Measurements from ENCODE around the gene USP32.
A peak's percentile ranks its signal among the peaks of the same experiment; 100 is the strongest.

Gene USP32

DNA sequence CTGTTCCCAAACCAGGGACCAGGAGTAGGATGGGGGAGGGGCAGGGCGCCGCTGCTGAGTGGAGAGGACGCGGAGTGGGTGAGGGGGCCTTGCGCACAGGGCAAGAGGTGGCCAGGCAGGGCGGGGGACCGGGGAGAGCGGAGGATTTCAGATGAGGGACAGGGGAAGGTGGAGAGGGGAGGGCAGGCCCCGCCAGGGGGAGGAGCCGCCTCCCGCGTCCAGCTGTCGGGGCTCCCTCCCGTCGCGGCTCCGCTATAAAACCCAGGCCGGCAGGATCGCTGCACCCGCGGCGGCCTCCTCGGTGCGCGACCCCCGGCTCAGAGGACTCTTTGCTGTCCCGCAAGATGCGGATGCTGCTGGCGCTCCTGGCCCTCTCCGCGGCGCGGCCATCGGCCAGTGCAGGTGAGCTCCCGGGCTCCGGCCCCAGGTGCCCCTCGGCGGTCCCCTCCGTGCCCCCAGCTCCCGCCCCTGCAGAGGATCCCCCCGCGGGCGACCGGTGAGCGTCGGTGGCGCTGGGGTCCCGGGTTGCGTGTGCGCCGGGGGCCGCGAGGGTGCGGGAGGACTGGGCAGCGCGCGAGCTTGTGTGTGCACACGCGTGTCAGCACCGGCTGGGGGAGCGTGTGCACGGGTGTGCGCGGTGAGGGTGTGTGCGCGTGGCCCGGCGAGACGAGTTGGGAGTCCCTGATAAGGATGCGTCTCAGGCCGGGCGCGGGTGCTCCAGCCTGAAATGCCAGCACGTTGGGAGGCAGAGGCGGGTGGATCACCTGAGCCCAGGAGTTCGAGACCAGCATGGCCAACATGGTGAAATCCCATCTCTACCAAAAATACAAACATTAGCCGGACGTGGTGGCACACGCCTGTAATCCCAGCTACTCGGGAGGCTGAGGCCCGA, 242.0 kb downstream of the USP32 start, which contains the start of gene CA4:
Gene CA4 (plus strand): TSS at position 283 of the 892 bp plus-strand sequence. CDS start 62 bp downstream, at position 345.
- no peak for FAIRE-seq

DNA sequence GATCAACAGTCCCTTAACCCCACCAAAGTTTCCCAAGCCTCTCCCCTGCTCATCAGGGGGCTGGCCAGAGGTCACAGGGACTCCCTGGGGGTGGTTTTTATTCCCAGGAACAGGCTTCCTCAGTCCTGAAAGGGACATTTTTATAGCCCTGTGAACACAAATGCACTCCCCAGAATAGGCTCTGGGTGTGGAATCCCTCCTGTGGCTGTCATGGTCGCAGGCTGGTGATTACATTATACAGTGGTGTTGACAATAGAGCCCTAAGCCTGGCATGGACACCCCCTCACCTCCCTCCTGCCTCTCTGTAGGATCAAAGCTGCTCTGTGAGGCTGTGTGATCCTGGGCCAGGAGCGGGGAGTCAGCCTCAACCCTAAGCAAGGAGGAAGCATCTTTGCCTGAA, 243.6 kb downstream of the USP32 start:
- no peak for FAIRE-seq

DNA sequence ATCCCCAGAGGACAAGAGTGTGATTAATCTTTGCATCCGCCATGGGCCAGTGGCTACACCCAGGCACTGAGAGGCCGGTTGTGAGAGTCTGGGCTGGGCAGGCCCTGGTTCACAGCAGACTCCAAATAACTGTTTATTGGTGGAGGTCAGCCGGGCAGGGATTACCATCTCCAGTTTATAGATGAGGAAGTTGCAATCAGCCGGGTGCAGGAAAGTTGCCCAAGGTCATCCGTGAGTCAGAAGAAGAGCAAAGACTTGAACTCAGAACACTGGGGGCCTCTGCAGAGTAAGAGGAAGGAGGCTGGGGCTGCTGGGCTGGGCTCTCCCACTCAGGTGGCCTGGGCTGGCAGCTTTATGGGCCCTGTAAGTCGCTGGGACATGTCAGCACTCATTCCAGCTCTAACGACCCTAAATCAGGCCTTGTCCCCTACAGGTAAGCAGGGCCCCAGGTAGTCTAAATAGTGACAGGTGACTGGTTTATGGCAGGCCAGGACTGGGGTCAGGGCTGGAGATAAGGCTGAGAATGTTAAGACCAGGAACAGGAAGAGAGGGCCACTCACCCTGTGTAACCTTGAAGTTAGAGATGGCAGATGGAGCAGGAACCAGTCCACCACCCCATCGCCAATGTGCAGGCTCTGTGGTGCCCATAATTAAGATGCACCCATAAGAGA, 244.2 kb downstream of the USP32 start:
- FAIRE-seq, result no peak

DNA sequence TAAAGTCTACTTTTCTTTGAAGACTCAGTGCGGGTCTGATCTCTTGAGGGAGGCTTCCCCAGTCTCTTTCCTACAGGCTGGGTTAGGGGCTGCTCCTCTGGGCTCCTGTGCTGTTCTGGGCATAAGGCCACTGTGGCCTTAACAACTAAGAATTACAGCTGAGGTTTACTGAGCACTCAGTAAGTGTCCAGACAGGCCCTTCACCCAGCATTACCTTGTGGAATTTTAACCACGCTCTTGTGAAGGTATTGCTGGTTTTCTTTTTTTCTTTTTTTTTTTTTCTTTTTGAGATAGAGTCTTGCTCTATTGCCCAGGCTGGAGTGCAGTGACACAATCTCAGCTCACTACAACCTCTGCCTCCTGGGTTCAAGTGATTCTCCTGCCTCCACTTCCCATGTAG, 245.7 kb downstream of the USP32 start:
- no peak for FAIRE-seq

DNA sequence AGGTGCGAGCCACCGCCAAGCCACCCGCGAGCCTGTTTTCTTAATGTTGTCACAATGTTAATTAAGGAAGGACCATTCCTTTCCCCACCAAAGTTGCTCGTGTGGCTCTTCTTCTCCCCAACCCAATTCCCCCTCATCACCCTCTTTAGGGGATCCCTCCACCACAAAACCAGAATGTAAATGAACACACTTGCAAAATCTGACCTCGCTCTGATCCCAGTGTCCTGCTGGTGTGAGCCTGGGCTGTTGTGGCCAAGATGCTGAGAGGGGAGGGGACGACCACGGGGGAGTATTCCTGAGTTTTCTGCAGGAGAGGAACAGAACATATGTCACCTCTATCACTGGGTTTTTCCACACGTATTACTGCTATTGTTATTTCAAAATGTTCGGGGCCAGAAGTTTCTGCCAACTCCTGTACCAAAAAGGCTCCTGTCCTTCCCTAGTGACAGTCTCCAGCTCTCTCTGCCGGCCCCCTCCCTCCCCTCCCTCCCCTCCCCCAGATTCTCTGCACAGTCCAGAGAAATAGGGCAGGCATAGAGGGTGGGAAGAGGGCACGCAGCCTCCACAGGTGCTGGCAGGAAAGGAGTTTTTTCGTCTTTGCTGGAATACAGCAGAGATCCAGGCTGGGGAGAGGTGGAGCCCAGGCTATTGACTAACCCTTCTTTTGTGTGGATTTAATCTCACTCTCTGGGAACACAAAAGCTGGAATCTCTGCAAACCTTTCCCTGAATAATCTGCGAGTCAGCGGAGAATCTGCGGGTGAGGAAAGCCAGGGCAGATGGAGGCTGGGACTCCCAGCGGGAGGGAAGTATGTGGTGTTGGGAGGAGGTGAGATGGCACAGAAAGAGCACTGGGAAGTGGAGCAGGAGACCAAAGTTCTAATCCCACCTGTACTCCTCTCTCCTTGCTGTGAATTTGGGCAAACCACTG, 246.7 kb downstream of the USP32 start:
- FAIRE-seq, result no peak

DNA sequence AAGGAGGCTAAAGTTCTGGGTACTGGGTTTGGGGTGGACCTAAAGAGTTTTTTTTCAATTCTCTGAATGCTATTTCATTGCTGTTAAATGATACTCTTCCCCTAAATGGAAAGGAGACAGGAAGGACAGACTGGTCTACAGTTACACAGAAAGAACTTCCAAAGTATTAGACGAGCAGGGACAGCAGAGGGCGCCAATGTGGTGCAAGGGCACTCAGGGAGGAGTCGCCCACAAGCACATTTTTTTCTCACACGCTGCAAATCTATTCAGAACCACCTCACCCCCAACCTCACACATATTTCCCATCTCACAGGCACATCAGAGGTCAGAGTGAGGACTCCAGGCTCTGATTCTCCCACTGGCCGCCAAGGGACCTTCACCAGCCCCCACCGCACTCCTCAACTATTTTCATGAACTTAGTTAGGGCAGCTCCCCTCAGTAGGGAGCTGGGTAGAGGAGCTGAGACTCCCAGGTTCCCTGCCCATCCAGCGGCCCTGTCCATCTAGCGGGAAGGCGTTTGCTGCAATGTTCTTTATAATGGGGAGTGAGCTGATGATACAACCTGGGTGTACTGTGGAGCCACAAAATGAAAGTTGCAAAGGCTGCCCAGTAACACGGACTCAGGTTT, 248.9 kb downstream of the USP32 start:
- FAIRE-seq, result peak; percentile 94

DNA sequence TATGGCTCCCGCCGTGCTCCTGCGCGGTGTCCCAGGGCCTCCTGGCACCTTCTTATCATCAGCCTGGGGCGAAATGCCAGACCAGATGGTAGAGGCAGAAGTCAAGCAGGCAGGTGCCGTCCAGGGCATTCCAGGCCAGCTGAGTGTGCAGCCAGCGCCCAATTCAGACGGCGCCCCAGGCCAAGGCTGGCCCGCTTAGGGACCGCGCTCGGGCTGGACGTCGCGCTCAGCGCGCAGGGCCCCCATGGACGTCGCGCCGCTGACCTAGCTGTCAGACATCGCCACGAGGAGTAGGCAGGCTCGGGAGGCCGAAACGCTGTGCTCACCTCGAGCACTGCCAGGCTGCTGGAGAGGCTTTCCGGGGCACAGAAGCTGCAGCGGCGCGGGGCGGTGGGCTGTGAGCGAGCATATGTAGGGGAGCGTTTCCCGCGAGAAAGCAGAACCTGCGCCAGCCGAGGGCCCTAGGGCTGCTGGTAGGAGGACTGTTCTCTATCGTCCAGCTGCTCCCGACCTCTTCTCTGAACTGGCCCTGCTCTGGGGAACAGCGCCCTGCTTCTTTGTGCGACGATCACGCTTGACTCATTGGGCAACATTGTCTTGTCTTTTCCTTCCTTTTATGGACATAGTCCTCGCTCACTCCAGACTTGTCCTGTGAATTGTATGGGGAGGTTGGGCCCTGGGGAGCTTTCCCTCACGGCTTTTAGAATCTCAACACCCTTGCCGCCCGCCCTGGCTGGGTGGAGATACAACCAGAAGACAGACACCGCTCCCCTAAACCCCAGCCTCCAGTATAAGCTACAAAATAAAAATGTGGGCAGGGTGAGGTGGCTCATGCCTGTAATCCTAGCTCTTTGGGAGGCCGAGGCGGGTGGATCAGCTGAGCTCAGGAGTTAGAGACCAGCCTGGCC, 250.6 kb downstream of the USP32 start:
- no peak for FAIRE-seq

DNA sequence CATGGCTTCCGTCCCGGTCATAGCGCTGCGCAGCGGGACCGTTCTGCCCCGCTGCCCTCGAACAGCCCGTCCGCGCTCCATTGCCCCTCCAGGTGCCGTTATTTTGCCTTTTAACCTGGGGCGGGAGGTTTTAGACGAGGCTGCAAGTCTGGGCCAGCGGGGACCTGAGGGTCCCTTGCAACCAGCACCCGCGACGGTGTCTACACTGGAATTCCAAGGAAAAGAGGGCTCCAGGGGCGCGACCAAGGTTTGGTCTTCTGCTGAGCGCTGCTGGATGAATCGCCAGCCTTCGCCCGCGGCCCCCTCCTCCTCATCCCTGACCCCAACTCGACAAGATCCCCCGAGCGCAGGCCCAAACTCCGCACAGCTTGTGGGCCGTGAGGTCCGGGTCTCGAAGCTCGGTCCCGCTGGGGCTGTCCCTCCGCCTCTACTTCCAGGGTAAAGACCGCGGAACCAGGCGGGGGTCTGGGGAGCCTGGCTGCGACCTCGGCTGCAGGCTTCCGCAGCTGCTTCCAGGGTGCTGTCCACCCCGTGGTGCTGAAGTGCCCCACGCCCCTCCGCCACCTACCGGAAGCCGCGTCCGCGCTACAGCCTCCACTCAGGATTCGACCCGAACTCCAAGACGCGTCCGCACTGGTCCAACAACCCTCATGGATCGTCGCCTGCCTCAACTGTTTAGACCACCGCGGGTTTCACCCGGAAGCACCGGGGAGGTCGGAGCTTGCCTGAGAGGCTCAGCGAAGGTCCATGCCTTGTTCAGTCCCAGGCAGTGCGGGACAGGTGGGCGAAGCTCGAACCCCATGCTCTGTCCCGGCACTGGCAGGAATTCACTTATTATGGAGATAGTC, 252.3 kb downstream of the USP32 start:
- FAIRE-seq, result no peak

DNA sequence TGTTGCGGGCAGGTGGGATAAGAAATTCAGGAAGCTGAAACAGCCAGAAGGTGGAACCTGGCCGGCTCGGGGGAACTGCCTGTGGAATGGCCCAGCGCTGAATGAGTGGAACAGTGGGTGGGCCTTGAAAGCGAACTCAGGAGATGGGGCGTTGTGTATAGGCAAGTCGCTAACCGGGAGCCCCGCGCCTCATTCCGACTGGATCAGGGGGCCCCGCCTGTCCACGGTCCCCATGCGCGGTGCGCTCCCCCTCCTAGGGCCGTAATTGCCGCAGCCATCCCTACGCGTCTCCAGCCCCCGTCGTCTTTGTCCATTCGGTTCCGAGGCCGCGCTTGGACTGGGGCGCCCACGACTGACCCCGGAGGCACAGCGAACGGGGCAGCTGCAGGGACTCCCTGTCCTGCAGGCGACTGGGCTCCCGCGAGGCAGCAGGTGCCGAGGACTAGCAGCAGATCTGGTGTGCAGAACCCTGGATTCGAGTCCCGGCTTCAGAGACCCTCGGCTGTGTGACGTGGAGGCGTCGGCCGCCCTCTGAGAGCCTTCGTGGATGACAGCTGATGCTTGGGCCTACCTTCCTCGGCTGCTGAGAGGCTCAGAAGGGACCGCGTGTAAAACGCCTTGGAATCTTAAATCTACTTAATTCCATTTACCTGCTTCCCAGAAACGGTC, 253.0 kb downstream of the USP32 start:
- no peak for FAIRE-seq

DNA sequence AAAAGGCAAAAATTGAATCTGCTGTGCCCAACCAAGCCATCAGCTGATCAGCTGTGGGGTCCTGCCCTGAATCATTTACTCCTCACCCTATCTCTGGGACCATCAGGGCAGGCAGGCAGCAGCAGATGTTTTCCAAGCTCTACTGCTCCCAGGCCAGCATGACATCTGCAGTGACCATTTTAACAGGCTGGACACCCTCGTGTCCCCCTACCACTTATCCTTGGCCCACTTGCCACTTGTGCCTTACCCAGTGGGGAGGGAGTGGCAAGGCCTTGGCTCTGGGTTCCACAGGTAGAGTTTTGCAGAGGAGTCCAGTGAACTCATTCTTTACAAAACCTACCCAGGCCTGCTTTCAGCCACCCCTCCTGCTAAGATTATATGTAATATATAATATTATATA, 254.2 kb downstream of the USP32 start:
- FAIRE-seq, result no peak

DNA sequence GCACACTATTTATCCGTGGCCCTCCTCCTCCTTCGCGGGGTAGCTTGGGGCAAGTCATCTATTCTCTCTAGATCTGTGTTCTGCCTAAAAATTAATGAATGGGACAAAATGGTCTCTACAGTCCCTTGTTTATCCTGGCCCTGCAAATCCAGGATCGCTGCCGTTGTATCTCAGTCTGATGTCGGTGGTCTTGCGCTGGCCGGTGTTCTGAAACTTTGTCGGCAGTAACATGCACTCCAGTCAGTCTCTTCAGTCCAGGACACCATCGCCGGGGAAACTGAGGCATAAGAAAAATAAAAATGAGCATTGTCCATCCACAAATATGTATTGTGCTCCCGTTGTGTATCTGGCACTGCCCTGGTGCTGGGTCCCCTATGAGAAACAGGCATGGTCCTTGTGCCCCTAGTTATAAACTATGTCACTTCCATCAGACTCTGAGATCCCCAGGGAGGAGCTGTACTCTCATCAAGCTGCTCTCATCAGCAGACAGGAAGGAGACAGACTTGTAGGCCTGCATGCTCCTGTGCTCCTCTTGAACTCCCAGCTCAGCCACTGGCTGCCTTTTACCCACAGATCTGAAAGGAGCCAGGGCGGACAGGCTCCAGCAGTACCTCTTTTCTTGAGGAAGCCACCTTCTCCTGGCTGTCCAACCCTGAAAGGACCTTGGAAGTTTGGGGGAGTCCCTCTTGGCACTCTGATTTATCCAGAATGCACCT, 255.8 kb downstream of the USP32 start:
- FAIRE-seq, result no peak

DNA sequence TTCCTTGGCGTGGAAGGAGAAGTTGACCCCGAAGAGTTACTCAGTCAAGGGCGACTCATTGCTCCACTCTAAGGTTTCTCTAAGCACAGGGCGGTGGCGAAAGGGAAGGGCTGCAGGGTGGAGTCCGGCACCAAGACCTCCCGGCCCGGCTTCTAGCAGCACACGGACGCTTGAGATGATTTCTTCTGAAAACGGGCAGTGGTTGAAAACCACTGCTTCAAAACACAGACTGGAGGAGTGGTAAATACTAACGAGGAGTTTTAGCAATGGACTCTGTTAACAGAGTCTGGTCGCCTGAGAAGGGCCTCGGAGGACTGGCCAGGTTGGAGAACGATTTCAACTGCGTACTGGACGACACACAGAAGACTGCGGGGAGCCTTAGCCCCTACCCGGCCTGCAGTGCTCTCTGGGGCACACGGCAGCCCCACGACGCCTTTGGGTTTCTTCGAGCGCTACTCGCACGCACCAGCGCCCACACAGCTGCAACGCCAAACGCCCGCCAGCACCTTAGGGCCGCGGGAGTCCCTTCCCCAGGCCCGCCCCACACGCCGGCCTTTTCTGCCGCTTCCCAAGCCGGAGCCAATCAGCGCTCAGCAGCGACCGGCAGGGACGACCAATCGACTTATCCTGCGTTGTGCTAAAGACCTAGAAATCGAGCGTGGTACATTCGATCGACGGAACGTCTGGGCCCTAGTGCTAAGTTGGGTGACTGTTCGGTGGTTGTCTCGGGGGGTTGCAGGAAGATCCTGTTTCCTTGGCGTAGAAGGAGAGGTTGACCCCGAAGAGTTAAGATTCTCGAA, 256.6 kb downstream of the USP32 start:
- no peak for FAIRE-seq

DNA sequence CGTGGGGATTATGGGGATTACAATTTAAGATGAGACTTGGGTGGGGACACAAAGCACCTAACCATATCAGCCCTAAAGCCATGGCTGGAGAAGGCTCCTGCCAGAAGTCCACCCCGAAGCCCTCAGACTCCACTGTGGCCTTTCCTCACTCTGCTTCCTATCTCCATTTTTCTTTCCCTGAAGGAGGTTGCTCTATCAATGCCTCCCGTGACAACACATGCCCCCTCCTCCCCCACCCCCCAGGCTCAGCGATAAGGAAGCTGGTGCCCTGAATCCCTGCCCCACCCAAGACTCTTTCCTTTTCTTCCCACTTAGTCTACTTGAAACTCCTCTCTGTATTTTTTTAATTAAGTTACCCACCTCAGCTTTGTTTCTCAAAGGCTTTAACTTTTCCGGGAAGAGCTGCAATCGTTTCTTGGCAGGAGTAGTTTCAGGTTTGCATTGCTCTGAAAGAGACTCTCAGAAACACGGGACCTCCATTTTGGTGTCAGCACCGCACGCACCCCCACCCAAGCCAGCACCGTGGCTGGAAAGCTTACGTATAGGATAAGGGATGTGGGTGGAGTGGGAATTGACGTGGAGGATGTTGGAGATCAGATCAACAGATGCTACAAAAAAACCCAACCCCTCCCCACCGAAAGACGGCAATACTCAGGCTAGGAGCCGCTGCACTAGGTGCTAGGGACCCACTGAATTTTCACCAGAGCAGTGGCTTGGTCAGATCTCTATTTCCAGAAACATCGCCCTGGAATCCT, 257.4 kb downstream of the USP32 start:
- FAIRE-seq, result no peak

DNA sequence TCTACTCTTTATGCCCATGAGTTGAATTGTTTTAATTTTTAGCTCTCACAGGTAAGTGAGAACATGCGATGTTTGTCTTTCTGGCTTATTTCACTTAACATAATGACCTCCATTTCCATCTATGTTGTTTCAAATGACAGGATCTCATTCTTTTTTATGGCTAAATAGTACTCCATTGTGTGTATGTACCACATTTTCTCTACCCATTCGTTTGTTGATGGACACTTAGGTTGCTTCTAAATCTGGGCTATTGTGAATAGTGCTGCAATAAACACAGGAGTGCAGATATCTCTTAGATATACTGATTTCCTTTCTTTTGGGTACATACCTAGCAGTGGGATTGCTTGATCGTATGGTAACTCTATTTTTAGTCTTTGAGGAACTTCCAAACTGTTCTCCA, 261.5 kb downstream of the USP32 start:
- FAIRE-seq, result no peak

DNA sequence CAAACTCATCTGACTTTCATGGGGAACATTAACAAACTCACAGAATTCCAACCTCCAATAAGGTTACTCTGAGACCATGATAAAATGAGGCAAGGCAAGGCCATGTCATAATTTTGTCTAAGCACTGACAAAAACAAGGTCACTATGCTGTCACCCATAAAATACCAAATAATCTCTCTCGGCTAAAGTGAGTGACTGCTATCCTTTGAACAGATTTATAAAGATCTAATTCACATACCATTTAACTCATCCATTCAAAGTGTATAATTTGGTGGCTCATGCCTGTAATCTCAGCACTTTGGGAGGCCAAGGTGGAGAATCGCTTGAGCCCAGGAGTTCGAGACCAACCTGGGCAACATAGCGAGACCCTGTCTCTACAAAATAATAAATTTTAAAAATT, 262.8 kb downstream of the USP32 start:
- no peak for FAIRE-seq

Data from TTC549 (cell line).